Body of pancreas (tissue), 4 donors: ENCODE measurements around the gene ENTR1. TPM values are rescaled to one million over a fixed set of nuclear protein-coding genes. Genes with fewer than 3 reads are reported as not detected.
"Not testable (repeated sequence)": the region's sequence is repeated elsewhere in the genome, so short reads cannot be mapped to it uniquely, and the experiment has no call there.

ENCODE experiments used
- ATAC-seq: fragments of 150-250 bp; one replicate; pipeline ENCODE4 v1.9.1; 2016
- DNase-seq, 4 donors: peaks; one replicate each; pipeline ENCODE4 v3.0.0-alpha.2; 2019
- H3K27ac ChIP-seq, 4 donors: fragments of 200-600 bp; sonication (generic); 1 replicate in 3 of 4; 2 replicates in 1 of 4; pipeline versions ENCODE4 v1.5.1 to v1.6.1; 2016 to 2019; ENCODE audit warnings: mild to moderate bottlenecking in 1 of 4, mixed read lengths in 1 of 4, moderate library complexity in 1 of 4
- H3K27me3 ChIP-seq, 2 donors: fragments of 200-600 bp; sonication (generic); one replicate each; pipeline ENCODE4 v1.6.0; 2016; ENCODE audit warnings: mild to moderate bottlenecking in 1 of 2
- H3K36me3 ChIP-seq, 2 donors: fragments of 200-600 bp; sonication (generic); replicated peaks in 1 of 2; 2 replicates each; pipeline ENCODE4 v1.5.1; 2016; ENCODE audit warnings: low read depth in 2 of 2; ENCODE audit not compliant: insufficient read depth in 1 of 2
- H3K4me1 ChIP-seq: fragments of 200-600 bp; sonication (generic); one replicate; pipeline ENCODE4 v1.6.0; 2016
- H3K4me3 ChIP-seq, 2 donors: fragments of 200-600 bp; sonication (generic); 1 replicate in 1 of 2; 2 replicates in 1 of 2; pipeline ENCODE4 v1.5.1; 2016 to 2019
- H3K9me3 ChIP-seq, 3 donors: fragments of 200-600 bp; sonication (generic); 1 replicate in 2 of 3; 2 replicates in 1 of 3; pipeline ENCODE4 v1.5.1; 2016
- CTCF ChIP-seq, 7 experiments: fragments of 450-650 bp in 4 of 7; fragments of 200-600 bp in 3 of 7; sonication (generic) in 3 of 7; IDR thresholded peaks; one replicate each; pipeline ENCODE4 v1.5.1; 2016 to 2019; ENCODE audit warnings: antibody characterized with exemption in 7 of 7
- POLR2A ChIP-seq, 3 donors: fragments of 450-650 bp; IDR thresholded peaks; one replicate each; pipeline ENCODE4 v1.6.1; 2016; ENCODE audit warnings: antibody characterized with exemption in 3 of 3, mild to moderate bottlenecking in 2 of 3
- WGBS, 2 donors: methylation state at CpG; one replicate each; pipeline ENCODE4 v1.1.5; 2017; 5-methylcytosine and 5-hydroxymethylcytosine counted together
- intact Hi-C: fragments of 100-400 bp; cut with DNase I; formaldehyde crosslinking; loops from one replicate; pipeline ENCODE4 v1.15.1; 2023
- total RNA-seq, 2 donors: library from RNA; depleted of rRNA; stranded (reverse); fragments of >200 nt; gene quantifications; one replicate each; pipeline ENCODE4 v1.1.0, GENCODE V29; 2016

ENTR1 gene
- total RNA-seq, 2 donors from 2014 or later = 20.2 to 71.5 TPM

DNA sequence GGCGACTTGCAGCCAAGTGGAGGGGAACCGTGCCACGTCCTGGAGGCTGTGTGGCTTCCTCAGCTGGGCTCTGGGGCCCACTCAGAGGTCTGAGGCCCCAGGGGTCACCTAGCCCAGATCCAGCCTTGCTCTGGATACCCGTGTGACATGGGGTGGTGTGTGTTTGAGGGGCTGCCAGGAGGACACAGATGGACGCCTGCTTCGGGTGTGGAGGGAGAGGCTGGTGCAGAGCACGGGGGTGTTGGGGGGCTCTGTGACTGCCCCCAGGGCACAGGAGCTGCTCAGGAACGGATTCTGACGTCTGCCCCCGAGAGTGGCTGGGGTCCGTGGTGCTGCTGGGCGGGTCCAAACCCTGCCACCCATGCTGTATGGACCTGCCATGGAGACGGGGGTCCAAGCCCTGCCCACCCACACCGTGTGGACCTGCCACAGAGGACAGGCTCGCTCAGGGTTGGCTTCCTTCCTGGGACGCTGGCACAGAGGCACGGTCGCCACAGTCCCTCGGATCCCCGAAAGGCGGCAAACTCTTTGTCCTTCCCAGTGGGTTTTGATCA, 18.7 kb upstream of the ENTR1 start:
- 88 to 90% methylated on average over 16 to 21 of the region's 21 CpGs for WGBS, 2 donors
- H3K9me3 ChIP-seq = no peaks in the 10 kb centered on the region
- TF ChIP-seq CTCF (IDR thresholded peaks at IDR 0.05) (no peak), POLR2A (IDR thresholded peaks at IDR 0.05) (no peak)
- no peak overlapping the region for H3K27ac ChIP-seq
- intact Hi-C loops = no loop called here
- H3K4me3 ChIP-seq = no peak overlapping the region
- H3K4me1 ChIP-seq = no peaks in the 10 kb centered on the region
- H3K27me3 ChIP-seq = no peaks in the 10 kb centered on the region
- DNase-seq (no peak), ATAC-seq (no peak)
- H3K36me3 ChIP-seq = peaks cover 0 to 5% of the 10 kb centered on the region in 2 donors

DNA sequence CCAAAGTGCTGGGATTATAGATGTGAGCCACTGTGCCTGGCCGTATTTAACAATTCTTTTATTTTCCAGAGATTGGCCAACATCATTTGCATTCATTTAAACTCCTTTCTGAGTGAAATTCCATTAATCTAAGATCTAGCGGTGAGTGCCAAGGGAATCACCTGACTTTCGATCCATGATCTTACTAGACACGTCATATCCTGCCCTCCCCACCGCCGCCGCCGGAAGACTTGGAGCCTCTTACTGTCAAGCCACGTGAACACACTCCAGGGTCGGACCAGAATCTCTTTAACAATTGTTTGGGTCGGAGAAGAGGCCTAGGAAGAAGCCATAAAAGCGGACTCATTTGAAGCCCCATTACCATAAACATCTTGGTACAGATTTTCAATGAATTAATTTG, 16.4 kb upstream of the ENTR1 start:
- no peaks in the 10 kb centered on the region for H3K4me1 ChIP-seq
- H3K9me3 ChIP-seq = no peaks in the 10 kb centered on the region
- H3K27ac ChIP-seq = no peak overlapping the region
- H3K36me3 ChIP-seq = peaks cover 0 to 16% of the 10 kb centered on the region in 2 donors
- 88 to 93% methylated on average over 12 of the region's 12 CpGs for WGBS, 2 donors
- H3K27me3 ChIP-seq = no peaks in the 10 kb centered on the region
- TF ChIP-seq CTCF (IDR thresholded peaks at IDR 0.05) (no peak), POLR2A (IDR thresholded peaks at IDR 0.05) (no peak)
- DNase-seq = no peak
- ATAC-seq = no peak
- intact Hi-C loops = no loop called here
- H3K4me3 ChIP-seq = no peak overlapping the region

GRCh38 chr9:136425367-136425766, 15.0 kb upstream of the ENTR1 start:
- peaks cover 0 to 21% of the 10 kb centered on the region in 2 donors for H3K36me3 ChIP-seq
- not testable (repeated sequence) for DNase-seq, ATAC-seq

DNA sequence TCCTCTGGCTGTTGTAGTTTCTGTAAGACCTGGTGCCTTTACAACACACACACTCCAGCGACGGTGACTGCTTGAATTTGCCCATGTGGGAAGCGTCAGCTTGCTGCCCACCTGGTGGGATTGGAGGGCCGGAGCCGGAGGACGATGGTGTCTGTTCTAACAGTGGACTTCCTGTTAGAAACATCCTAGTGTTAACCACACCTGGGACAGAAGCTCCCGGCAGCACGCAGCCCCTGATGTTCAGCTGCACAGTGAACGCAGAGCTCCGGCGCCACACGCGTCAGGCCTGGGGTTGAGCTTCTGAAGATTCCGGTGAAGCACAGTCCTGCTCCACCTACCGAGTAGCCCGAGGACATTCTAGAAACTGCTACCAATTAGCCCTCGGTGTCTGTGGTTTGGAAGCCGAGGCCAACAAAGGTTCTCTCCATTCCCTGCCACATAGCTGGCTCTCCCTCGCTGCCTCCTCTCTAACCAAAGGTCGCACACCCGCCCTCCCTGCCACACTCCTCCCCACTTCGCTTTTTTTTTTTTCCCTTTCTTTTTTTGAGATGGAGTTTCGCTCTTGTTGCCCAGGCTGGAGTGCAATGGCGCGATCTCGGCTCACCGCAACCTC, 14.4 kb upstream of the ENTR1 start:
- intact Hi-C loops = no loop called here
- H3K36me3 ChIP-seq = peaks cover 0 to 22% of the 10 kb centered on the region in 2 donors
- no peaks in the 10 kb centered on the region for H3K9me3 ChIP-seq
- no peak overlapping the region for H3K4me3 ChIP-seq
- H3K27me3 ChIP-seq = no peaks in the 10 kb centered on the region
- WGBS, 2 donors = 88 to 89% methylated on average over 18 to 26 of the region's 27 CpGs
- no peak for TF ChIP-seq POLR2A (IDR thresholded peaks at IDR 0.05)
- no peak for TF ChIP-seq CTCF (IDR thresholded peaks at IDR 0.05)
- no peak for DNase-seq
- no peaks in the 10 kb centered on the region for H3K4me1 ChIP-seq
- no peak for ATAC-seq
- no peak overlapping the region for H3K27ac ChIP-seq

More at GRCh38 chr9:136425367-136425766, 15.0 kb upstream of the ENTR1 start:
- intact Hi-C loops, H3K27ac ChIP-seq, H3K9me3 ChIP-seq, H3K4me3 ChIP-seq, H3K27me3 ChIP-seq, H3K4me1 ChIP-seq: not testable (repeated sequence)
- 80 to 85% methylated on average over 6 to 7 of the region's 7 CpGs for WGBS, 2 donors

DNA sequence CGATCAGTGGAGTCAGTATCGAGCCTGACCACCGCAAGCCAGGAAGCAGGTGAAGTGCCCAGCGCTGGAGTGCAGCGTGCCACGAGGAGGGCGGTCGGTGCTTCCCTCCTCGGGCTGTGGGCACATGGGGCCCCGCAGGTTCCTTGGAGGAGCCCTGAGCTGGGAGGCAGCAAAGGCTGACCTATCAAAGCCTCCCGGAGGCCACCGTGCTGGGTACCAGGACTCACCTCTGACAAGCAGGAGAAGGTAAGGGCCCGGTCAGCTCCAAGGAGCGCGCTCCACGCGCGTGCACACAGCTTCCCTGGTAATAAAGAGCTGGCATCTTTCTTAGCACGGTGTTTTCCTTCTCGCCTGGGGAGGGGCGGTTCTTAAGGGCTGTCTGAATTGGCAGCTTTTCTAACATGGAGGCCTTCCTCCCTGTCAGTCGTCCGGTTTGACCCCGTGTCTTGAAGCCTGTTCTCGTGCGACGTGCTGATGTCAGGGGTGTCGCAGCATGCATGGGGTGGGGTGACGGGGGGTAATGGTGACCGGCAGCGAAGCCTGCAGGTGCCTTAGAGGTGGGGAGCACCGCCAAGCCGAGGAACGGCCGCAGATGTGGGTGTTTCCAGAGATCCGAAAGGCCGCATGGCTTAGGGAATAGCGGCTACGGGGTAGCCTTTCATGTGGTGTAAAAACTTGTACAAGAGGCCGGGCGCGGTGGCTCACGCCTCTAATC, 13.2 kb upstream of the ENTR1 start:
- intact Hi-C loops = no loop called here
- TF ChIP-seq POLR2A (IDR thresholded peaks at IDR 0.05) (no peak), CTCF (IDR thresholded peaks at IDR 0.05) (no peak)
- H3K27me3 ChIP-seq = no peaks in the 10 kb centered on the region
- H3K27ac ChIP-seq = no peak overlapping the region
- H3K36me3 ChIP-seq = peaks cover 7 to 28% of the 10 kb centered on the region in 2 donors
- DNase-seq (no peak), ATAC-seq (no peak)
- WGBS, 2 donors = 94 to 95% methylated on average over 40 to 42 of the region's 43 CpGs
- no peak overlapping the region for H3K4me3 ChIP-seq
- H3K9me3 ChIP-seq = no peaks in the 10 kb centered on the region
- no peaks in the 10 kb centered on the region for H3K4me1 ChIP-seq
